GM12892 (cell line): ENCODE data around the gene TMEM147.

Experiments used
- POLR2A ChIP-seq: IDR thresholded peaks from 2 replicates; pipeline ENCODE4 v1.6.1; 2011; ENCODE audit warnings: low read depth, low read length, control low read depth
- POLR2AphosphoS5 ChIP-seq: IDR thresholded peaks from 2 replicates; pipeline ENCODE4 v1.6.1; 2011; ENCODE audit warnings: low read depth, low read length, control low read depth

DNA sequence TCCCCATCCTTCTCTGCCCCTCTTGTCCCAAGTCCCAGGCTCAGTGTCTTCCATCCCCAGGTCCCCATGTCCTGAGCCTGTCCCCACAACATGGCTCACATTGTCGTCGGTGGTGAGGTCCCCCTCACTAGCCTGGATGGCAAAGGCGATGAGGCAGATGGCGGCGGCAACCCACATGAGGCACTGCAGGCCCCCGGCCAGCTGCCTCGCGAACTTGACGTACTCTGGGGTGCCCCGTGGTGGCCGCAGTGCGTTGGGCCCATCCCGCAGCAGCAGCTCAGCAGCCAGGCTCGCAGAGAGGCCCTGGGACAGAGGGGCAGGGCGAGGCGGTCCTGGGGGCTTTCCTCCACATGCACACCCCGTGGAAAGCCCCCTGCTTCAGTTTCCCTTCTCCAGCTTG lies 16.9 kb downstream of the TMEM147 start:
- no peak for TF ChIP-seq POLR2AphosphoS5
- TF ChIP-seq POLR2A = no peak
